ENCODE measurements around the gene KL. TPM values are rescaled to one million over a fixed set of nuclear protein-coding genes. Genes with fewer than 3 reads are reported as not detected.

KL gene
- total and polyA plus RNA-seq, 8 donors, result 0.38 to 4.0 (median 1.4) TPM

- H3K36me3 ChIP-seq, result no peaks in the 10 kb centered on the region
- peak overlapping the region in 1 of 4 donors; percentile 21 for H3K4me3 ChIP-seq
- peak in 1 of 2 donors; percentile 71 for DNase-seq
- H3K9me3 ChIP-seq, result no peaks in the 10 kb centered on the region
- no peaks in the 10 kb centered on the region for H3K27me3 ChIP-seq
- WGBS, 5 donors, result 43 to 63% (median 52%) methylated on average over 7 of the region's 7 CpGs
- peaks cover 0 to 8% (median 3%) of the 10 kb centered on the region in 4 donors for H3K4me1 ChIP-seq
- TF ChIP-seq POLR2A (IDR thresholded peaks at IDR 0.05) (no peak), EP300 (IDR thresholded peaks at IDR 0.05) (no peak), POLR2AphosphoS5 (IDR thresholded peaks at IDR 0.05) (no peak), CTCF (IDR thresholded peaks at IDR 0.05) (no peak)
- intact Hi-C loops (cut with DNase I; ENCODE audit: low total_unique reads), result no loop called here
- peak overlapping the region in 4 of 5 donors; percentile 38 to 69 (median 60) for H3K27ac ChIP-seq
Observed at GRCh38 chr13:32969516-32969941, 46.7 kb upstream of the KL start.

GRCh38 chr13:32976056-32976805, 40.0 kb upstream of the KL start:
- no peak for TF ChIP-seq POLR2A (IDR thresholded peaks at IDR 0.05)
- TF ChIP-seq CTCF (IDR thresholded peaks at IDR 0.05), result no peak
- no peak for TF ChIP-seq POLR2AphosphoS5 (IDR thresholded peaks at IDR 0.05)
- no peak for TF ChIP-seq EP300 (IDR thresholded peaks at IDR 0.05)
- no peaks in the 10 kb centered on the region for H3K36me3 ChIP-seq
- 85 to 90% (median 86%) methylated on average over 7 of the region's 7 CpGs for WGBS, 5 donors
- no peaks in the 10 kb centered on the region for H3K4me1 ChIP-seq
- no peak for DNase-seq
- no peak overlapping the region for H3K27ac ChIP-seq
- H3K4me3 ChIP-seq, result no peak overlapping the region
- intact Hi-C loops (cut with DNase I; ENCODE audit: low total_unique reads), result no loop called here
- no peaks in the 10 kb centered on the region for H3K27me3 ChIP-seq
- no peaks in the 10 kb centered on the region for H3K9me3 ChIP-seq

- no peaks in the 10 kb centered on the region for H3K4me1 ChIP-seq
- no peak overlapping the region for H3K27ac ChIP-seq
- TF ChIP-seq CTCF (IDR thresholded peaks at IDR 0.05) (no peak), POLR2A (IDR thresholded peaks at IDR 0.05) (no peak), POLR2AphosphoS5 (IDR thresholded peaks at IDR 0.05) (no peak), EP300 (IDR thresholded peaks at IDR 0.05) (no peak)
- DNase-seq, result no peak
- 71 to 97% (median 92%) methylated on average over 2 of the region's 2 CpGs for WGBS, 5 donors
- intact Hi-C loops (cut with DNase I; ENCODE audit: low total_unique reads), result no loop called here
- H3K27me3 ChIP-seq, result no peaks in the 10 kb centered on the region
- no peaks in the 10 kb centered on the region for H3K36me3 ChIP-seq
- no peak overlapping the region for H3K4me3 ChIP-seq
- no peaks in the 10 kb centered on the region for H3K9me3 ChIP-seq
Observed at GRCh38 chr13:32976912-32977311, 39.3 kb upstream of the KL start.

- intact Hi-C loops (cut with DNase I; ENCODE audit: low total_unique reads), result no loop called here
- no peak for DNase-seq
- 75 to 89% (median 84%) methylated on average over 7 of the region's 7 CpGs for WGBS, 5 donors
- Histone ChIP-seq H3K27me3 (no peaks in the 10 kb centered on the region), H3K27ac (no peak overlapping the region), H3K36me3 (no peaks in the 10 kb centered on the region), H3K4me3 (no peak overlapping the region), H3K9me3 (no peaks in the 10 kb centered on the region), H3K4me1 (no peaks in the 10 kb centered on the region)
- TF ChIP-seq POLR2AphosphoS5 (IDR thresholded peaks at IDR 0.05), result no peak
Observed at GRCh38 chr13:32977321-32977720, 38.9 kb upstream of the KL start.

- Histone ChIP-seq H3K4me1 (no peaks in the 10 kb centered on the region), H3K27me3 (no peaks in the 10 kb centered on the region), H3K27ac (no peak overlapping the region), H3K9me3 (no peaks in the 10 kb centered on the region), H3K4me3 (no peak overlapping the region), H3K36me3 (no peaks in the 10 kb centered on the region)
- no peak for DNase-seq
- TF ChIP-seq POLR2A (IDR thresholded peaks at IDR 0.05) (no peak), POLR2AphosphoS5 (IDR thresholded peaks at IDR 0.05) (no peak), EP300 (IDR thresholded peaks at IDR 0.05) (no peak), CTCF (IDR thresholded peaks at IDR 0.05) (no peak)
- intact Hi-C loops (cut with DNase I; ENCODE audit: low total_unique reads), result no loop called here
- WGBS, 5 donors, result 76 to 94% (median 87%) methylated on average over 4 of the region's 4 CpGs
Observed at GRCh38 chr13:32978278-32978677, 37.9 kb upstream of the KL start.
